ENCODE data around the gene SULT6B1. TPM values are rescaled to one million over a fixed set of nuclear protein-coding genes. Genes with fewer than 3 reads are reported as not detected.

SULT6B1 gene
- total and polyA plus RNA-seq, 2 experiments from 2014 or later, result not detected

DNA sequence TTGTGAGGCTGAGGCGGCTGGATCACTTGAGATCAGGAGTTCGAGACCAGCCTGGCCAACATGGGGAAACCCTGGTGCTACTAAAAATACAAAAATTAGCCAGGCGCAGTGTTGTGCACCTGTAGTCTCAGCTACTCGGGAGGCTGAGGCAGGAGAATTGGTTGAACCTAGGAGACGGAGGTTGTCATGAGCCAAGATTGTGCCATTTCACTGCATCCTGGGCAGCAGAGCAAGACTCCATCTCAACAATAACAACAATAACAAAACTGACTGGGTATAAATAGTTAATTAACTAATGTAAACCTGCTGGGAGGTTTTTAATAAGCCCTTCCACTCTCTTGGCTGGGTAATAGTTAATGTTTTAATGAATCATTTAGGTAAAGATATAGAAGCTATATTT lies 7.8 kb downstream of the SULT6B1 start:
- Histone ChIP-seq H3K4me1 (ENCODE audit: low read depth) (no peaks in the 10 kb centered on the region), H3K9me3 (ENCODE audit: low read depth) (no peaks in the 10 kb centered on the region), H3K4me3 (no peak overlapping the region), H3K27ac (no peak overlapping the region), H3K36me3 (no peaks in the 10 kb centered on the region), H3K27me3 (no peaks in the 10 kb centered on the region)
- no peak for DNase-seq (ENCODE audit: low read depth in 1 of 2, low spot score in 1 of 2)
- TF ChIP-seq, protein P1, sequence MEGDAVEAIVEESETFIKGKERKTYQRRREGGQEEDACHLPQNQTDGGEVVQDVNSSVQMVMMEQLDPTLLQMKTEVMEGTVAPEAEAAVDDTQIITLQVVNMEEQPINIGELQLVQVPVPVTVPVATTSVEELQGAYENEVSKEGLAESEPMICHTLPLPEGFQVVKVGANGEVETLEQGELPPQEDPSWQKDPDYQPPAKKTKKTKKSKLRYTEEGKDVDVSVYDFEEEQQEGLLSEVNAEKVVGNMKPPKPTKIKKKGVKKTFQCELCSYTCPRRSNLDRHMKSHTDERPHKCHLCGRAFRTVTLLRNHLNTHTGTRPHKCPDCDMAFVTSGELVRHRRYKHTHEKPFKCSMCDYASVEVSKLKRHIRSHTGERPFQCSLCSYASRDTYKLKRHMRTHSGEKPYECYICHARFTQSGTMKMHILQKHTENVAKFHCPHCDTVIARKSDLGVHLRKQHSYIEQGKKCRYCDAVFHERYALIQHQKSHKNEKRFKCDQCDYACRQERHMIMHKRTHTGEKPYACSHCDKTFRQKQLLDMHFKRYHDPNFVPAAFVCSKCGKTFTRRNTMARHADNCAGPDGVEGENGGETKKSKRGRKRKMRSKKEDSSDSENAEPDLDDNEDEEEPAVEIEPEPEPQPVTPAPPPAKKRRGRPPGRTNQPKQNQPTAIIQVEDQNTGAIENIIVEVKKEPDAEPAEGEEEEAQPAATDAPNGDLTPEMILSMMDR (IDR thresholded peaks at IDR 0.05; ENCODE audit: low read depth, low read length), result no peak

DNA sequence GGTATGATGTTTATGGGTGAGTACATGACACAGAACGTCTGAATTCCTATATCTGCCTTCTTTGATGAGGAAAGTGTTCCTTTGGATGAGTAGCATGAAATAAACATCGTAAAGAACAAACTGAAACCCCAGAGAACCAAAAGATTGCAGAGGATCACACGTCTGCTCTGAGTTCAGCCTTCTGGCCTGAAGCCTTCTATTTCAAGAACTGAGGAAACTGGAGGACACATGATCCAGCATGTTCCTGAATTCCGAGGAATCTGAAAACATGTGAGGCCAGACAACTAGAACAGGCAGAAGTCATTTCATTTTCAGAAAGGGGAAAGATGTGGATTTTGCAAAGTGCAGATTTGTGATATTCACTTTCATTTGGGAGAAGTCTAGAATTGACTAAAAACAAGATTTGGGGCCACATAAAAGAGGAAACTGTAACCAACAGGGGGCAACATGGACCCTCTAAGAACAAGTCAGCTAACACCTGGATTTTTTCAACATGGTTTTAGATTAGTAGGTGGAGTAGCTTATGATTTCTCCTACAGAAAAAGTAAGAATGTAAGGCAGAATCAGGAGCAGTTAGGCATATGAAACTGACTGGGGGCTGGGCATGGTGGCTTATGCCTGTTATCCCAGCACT lies 8.3 kb downstream of the SULT6B1 start:
- H3K36me3 ChIP-seq, result no peaks in the 10 kb centered on the region
- no peaks in the 10 kb centered on the region for H3K4me1 ChIP-seq (ENCODE audit: low read depth)
- TF ChIP-seq, protein P1 (IDR thresholded peaks at IDR 0.05; ENCODE audit: low read depth, low read length), result no peak

DNA sequence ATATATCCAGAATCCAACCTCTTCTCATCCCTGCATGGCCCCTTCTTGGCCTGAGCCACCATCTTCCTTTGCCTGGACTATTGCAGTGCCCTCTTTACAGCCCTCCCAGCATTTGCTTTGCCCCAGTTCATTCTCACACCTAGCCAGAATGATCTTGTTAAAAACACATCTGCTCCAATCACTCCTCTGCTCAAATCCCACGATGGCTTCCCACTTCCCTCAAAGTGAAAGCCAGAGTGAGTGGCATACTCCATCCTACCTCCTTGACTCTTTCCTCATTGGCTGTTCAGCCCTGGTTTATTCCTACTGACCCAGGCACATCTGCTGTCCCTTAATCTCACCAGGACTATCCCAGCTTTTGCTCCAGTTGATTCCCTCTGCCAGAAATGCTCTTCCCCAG lies 14.7 kb downstream of the SULT6B1 start:
- no peak overlapping the region for H3K27ac ChIP-seq
- no peak for DNase-seq (ENCODE audit: low read depth in 1 of 2, low spot score in 1 of 2)
- no peaks in the 10 kb centered on the region for H3K4me1 ChIP-seq (ENCODE audit: low read depth)
- TF ChIP-seq, protein P1 (IDR thresholded peaks at IDR 0.05; ENCODE audit: low read depth, low read length), result no peak
- H3K27me3 ChIP-seq, result no peaks in the 10 kb centered on the region
- H3K4me3 ChIP-seq, result no peak overlapping the region
- H3K36me3 ChIP-seq, result no peaks in the 10 kb centered on the region
- no peaks in the 10 kb centered on the region for H3K9me3 ChIP-seq (ENCODE audit: low read depth)

More for the DNA sequence above, 8.3 kb downstream of the SULT6B1 start:
- Histone ChIP-seq H3K27me3 (no peaks in the 10 kb centered on the region), H3K27ac (no peak overlapping the region), H3K9me3 (ENCODE audit: low read depth) (no peaks in the 10 kb centered on the region), H3K4me3 (no peak overlapping the region)
- no peak for DNase-seq (ENCODE audit: low read depth in 1 of 2, low spot score in 1 of 2)

DNA sequence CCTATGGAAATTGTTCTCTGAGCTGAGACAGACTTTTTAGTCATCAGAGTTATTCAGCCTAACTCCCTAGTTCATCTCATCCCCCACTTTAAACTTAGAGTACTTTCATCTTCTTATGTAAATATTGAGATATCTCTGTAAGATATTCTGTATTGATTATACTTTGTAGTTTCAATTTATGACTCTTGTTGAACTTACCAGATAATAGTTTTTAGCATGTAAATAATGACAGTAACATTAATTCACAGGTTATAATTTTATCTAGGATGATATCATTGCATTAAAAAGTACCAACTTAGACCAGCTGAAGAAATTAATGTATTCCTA lies 16.9 kb downstream of the SULT6B1 start:
- H3K27me3 ChIP-seq, result no peaks in the 10 kb centered on the region
- no peak for DNase-seq (ENCODE audit: low read depth in 1 of 2, low spot score in 1 of 2)
- TF ChIP-seq, protein P1 (IDR thresholded peaks at IDR 0.05; ENCODE audit: low read depth, low read length), result no peak
- no peaks in the 10 kb centered on the region for H3K4me1 ChIP-seq (ENCODE audit: low read depth)
- H3K9me3 ChIP-seq (ENCODE audit: low read depth), result no peaks in the 10 kb centered on the region
- no peak overlapping the region for H3K4me3 ChIP-seq
- H3K27ac ChIP-seq, result no peak overlapping the region
- H3K36me3 ChIP-seq, result no peaks in the 10 kb centered on the region

DNA sequence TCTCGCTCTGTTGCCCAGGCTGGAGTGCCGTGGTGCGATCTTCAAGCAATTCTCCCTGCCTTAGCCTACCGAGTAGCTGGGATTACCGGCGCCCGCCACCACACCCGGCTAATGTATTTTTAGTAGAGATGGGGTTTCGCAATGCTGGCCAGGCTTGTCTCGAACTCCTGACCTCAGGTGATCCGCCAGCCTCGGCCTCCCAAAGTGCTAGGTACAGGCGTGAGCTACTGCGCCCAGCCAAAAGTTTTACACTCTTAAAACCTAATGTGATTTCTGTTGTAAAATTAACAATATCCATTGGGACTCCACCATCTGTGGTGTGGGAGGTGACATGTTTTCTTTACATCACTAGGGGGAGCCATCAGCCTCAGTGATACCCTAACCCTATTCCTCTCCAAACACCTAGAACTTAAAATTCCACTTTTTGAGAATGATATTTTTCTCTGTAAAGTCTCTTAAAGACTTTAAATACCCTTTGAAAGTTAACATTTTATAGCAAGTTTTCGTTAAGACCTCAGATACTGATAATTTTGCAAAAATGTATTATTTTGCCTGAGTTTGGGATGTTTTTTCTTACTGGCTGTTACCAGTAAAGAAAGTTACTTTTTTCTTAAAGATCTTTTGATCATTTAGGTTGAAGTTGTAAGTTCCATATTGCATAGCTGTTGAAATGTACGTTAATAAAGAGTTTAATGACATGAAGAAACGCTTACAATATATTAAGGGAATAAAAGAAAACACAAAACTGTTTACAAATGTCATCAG lies 20.1 kb downstream of the SULT6B1 start:
- DNase-seq (ENCODE audit: low read depth in 1 of 2, low spot score in 1 of 2), result peak; percentile 50 to 63

More for the DNA sequence above, 20.1 kb downstream of the SULT6B1 start:
- H3K9me3 ChIP-seq (ENCODE audit: low read depth), result no peaks in the 10 kb centered on the region
- no peak overlapping the region for H3K4me3 ChIP-seq
- no peaks in the 10 kb centered on the region for H3K36me3 ChIP-seq
- no peaks in the 10 kb centered on the region for H3K4me1 ChIP-seq (ENCODE audit: low read depth)
- H3K27ac ChIP-seq, result no peak overlapping the region
- TF ChIP-seq, protein P1 (IDR thresholded peaks at IDR 0.05; ENCODE audit: low read depth, low read length), result peak; percentile 71
- no peaks in the 10 kb centered on the region for H3K27me3 ChIP-seq

All from cardiac muscle cell (in vitro differentiated cells and primary cell).